GM21723 (cell line): ENCODE measurements around the gene MGMT.
A peak's percentile ranks its signal among the peaks of the same experiment; 100 is the strongest.

ENCODE experiments used
- ATAC-seq: cut with Tn5 transposase; IDR thresholded peaks from one replicate; pipeline ENCODE4 v1.9.1; 2021; ENCODE audit warnings: mild to moderate bottlenecking, moderate library complexity; ENCODE audit not compliant: unreplicated experiment

The MGMT gene

DNA sequence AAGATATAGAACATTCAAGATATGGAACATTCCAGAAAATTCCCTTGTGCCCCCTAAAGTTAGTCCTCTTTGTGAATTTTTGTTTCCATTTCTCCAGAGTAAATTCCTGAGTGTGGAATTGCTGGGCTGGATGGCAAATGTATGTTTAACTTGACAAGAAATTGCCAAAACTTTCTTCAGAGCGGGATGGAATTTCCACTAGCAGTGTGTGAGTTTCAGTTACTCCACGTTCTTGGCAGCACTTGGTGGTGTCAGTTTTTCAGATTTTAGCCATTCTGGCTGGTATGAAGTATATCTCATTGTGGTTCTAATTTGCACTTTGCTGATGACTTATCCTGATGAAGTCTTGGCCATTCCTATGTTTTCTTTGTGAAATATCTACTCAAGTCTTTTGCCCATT lies 71.2 kb downstream of the MGMT start:
- ATAC-seq, result no peak

DNA sequence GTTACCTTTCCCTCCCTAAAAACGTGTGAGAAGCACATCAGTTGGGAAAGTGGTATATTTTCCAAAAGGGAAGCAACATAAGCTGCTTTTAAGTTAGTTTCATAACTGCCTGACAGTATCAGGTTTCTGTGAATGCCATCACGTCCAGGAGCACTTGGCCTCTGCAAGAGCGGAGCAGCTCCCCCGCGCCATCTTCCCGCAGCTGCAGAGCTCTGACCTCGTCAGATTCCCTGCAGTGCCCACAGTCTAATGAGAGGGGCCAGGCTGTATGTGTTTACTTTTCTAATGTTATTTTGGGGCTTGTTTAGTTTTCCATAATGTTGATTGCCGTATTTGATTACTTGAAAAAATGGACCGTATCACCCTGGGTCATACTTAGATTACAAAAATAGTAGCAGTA lies 74.2 kb downstream of the MGMT start:
- no peak for ATAC-seq

DNA sequence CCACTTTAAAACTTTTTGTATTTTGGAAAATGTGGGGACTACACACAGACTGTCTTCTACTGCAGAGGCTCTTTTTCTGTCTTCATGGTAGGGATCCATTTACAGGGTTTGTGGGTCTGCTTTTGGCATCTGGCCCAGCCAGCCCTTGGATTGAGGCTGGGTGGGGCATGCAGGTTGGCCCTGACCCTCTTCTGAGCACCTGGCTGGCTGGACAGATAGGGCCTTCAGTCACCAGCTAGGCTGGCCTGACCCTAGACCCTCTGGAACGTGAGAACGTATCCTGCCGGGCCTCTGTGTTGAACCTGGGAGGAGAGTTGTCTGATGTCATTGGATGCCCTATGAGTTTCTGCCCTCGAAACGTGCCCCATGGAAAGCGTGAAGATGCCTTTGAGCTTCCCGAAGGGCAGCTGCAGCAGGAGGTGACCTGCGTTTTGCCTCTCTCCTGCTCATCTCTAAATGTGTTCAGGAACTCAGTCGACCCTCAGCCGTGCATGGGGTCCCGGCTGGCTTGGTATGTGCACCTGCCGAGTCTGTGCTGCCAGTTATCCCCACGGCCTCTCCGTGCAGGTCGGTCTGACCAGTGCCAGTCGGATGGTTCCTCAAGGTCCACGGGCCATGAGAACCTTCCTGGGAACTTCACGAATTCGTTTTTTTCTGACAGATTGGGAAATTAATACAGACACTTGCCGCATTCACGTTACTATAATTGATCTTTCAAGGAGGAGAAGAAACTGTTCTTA lies 74.9 kb downstream of the MGMT start:
- ATAC-seq, result no peak

DNA sequence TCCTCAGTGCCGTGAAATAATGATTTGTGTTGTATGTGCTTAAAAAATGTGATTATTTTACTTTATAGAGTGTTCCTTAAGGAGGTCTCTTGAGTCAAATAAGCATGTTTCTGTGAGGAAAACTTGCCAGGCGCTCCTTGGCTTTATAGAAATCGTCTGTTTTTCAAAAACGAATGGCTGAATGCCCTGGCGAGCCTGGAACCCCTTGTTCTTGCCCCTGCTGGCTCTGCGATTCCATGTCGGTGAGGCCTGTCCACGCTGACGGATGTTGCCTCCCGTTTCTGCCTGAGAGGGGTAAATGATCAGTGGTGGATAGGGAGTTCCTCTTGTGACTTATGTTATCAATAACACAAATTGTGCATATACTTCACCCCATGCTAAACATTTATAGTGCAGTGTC lies 75.5 kb downstream of the MGMT start:
- no peak for ATAC-seq

DNA sequence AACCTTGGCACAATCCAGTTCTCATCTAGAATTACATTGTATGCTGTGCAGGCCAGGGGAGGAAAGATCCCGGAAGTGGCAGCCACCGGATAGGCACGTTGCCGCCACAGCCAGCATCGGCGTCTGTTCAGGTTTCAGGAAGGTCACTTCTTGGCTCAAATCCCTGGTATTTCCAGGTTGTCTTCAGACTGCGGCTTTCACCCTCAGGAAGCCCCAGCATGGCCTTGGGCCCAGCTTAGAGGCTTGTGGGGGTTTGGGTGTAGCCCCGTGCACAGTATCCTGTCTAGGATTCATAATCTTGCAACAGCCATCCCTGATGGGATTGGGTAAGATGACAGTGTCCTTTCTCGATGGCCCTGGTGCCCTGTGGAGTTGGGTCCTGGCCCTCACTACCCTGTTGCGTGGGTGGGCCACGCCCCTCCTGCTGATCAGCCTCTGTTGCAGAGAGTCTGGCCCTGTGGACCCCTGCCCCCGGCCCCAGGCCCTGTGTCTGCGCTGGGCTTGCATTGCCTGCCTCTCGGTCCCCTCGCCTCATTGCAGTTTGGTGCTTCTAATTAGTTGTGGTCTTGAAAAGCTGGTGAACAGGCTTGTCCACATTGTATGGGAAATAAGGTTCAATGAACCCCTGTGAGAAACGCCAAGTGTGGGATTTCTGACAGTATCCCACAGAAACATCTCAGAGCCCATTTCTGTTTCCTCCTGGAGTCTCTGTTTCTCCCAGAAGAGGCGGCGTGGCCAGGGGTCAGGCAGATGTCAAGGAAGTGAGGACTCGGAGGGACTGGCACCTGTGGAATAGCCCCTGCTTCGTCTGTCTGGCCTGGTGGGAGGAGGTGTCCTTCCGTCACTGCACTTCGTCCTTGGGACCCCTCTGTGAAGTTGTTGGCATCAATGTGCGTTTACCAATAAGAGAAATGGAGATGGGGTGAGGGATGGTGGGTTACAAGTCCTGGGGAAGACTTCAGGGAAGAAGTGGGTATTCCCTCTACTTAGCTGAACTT lies 77.5 kb downstream of the MGMT start:
- no peak for ATAC-seq

DNA sequence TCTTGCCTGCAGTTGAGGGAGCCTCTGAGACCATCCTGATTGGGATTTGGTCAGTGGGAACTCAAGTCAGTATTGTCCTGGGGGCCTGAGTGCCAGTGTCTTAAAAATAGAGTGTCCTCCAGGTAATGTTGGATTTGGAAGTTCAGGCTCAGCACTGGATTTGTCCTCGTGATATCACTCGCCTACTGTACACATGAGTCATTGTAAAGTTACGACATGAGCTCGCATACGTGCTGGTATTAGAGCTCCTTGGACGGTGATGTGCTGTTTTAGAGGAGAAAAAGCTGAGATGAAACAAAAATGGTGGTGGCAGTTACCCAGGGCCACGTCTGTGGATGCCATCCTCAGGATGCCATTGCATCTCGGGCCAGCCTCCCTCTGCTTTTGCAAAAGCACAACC lies 78.2 kb downstream of the MGMT start:
- ATAC-seq, result no peak

DNA sequence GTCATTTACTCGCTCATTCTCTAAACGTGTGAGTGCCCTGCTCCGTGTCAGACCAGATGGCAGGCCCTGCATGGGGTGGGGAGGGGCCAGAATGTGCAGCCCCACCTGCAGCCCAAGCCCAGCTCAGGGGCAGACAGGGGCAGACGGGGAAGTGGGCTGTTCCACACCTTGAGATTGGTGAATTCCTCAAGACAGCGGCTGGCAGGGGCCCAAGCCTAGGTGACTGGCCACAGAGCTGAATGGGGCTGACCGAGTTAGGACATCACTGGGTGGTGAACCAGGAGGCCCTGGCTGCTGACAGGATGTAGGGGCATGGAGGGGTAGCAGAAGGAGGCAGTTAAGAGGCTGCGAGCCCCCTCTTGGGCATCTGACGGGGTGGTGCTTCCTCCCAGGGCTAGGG lies 79.1 kb downstream of the MGMT start:
- no peak for ATAC-seq

DNA sequence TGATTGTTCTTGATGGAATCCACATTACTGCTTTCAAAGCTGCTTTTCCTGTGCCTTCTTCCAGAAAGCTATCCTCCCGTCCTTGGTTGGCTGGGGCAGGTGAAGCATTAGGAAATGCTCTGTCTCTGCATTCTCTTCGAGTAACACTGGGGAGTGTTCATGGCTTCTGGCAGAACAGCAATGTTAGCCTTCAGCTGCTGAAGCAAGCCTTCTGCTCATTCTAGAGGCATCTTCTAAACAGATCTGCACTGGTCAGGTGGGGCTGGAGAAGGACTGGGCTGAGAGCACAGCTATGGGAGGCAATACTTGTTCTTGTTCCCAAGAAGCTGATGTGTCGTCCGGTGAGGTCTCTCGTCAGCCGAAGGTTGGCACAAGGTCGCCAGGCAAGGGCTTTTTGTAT lies 80.6 kb downstream of the MGMT start:
- no peak for ATAC-seq

DNA sequence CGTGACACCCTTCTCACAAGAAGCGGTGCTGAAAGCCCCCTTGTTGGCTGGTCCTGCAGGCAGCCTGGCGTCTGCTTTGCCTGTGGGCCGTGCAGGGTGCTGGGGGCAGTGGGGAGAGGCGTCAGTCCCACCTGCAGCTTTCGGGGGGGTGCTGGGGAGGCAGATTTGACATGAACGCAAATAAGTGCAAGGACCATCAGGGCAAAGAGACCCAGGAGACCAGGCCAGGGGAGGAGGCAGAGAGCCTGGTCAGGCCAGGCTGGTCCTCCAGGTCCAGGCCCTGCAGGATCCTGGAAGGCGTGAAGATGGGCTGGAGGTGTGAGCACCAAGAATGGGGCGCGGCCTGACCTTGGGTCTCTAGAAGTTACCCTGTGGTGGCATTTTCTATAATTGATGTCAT lies 81.6 kb downstream of the MGMT start:
- no peak for ATAC-seq

DNA sequence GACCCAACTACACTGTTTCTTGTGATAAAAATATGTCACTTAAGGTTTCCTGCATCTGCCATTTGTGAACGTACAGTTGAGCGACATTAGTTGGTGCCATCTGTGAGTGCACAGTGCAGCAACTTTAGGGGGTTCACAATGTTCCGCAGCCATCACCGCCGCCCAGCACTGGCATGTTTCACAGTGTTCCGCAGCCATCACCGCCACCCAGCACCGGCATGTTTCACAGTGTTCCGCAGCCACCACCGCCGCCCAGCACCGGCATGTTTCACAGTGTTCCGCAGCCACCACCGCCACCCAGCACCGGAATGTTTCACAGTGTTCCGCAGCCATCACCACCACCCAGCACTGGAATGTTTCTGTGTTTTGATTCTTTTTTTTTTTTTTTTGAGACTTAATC lies 83.0 kb downstream of the MGMT start:
- no peak for ATAC-seq

DNA sequence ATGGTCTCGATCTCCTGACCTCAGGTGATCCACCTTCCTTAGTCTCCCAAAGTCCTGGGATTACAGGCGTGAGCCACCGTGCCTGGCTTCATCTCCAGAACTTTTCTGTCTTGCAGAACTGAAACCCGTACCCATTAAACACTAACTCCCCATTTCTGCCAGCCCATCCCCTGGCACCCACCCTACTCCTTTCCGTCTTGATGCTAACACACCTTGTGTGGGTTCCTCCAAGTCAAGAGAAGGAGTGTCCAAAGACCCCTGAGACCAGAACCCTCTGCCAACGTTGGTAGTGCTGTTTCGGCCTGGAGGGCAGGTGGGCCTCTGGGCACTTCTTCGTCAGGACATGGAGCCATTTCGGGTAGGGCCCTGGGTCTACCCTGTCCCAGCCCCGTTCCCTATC lies 83.6 kb downstream of the MGMT start:
- no peak for ATAC-seq

DNA sequence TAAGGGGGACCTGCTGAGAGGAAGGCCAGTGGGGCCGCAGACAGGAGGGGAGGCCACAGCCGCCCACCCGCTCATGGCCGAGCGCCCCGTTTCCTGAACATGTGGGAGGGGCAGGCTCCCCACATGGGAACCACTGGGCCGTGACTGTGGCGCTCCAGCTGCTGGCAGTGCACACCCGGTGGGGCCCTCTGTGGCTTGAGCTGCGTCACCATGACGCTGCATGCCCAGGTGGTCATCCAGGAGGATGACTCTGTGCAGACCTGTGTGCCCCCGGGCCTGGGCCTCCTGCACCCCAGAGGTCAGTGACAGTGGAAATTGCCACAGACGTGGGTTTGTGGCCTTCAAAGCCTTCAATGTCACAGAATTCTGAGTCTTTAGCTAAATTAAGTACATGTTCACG lies 85.1 kb downstream of the MGMT start:
- peak; percentile 84 for ATAC-seq

DNA sequence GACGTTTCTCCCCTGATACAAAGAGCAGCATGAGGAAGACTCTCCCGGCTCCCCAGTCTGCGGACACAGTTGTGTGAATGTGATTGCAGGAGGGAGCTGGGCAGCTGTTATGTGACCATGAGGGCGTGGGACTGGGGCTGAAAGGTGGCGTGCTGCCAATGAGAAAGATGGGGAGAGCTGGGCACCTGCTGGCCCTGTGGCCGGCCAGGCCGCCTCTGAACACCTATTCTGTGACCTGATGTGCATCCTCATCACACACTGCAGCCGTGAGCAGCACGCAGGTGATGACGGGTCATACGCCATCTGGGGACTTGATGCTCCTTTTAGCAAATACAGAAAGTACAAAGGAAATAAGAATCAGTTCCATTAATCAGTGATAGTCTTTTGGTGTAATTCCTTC lies 86.9 kb downstream of the MGMT start:
- no peak for ATAC-seq

DNA sequence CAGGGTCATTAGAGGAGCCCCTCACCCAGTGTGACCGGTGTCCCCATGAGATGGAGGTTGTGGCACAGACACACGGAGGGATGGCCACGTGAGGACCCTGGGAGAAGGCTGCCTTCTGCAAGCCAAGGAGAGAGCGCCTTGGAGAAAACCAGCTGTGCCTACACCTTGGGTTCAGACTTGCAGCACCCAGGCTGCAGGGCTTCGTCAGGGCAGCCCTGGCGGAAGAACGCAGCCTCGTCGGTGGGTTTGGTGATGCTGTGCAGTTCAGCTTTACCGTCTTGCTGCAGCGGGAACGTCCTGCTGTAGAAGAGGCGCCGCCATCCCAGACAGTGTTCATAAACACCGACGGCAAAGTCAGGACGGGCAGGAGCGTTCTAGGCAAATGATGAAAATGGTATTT lies 89.3 kb downstream of the MGMT start:
- ATAC-seq, result no peak

DNA sequence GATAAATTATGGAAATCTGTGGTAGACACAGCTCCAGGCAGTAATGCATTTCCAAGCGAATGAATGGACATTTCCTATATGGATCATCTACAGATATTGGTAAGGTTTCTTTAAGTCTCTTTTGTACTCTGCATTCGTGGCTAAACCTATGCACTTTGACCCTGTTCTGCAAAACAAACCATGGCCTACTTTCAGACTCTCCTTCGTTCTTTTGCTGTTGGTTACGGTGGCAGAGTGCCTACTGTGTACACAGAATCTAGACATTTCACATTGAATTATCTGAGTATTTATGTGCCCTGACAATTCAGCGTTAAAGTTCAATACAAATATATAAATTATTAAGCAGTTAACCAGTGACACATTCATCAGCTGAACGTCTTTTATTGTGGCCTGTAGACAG lies 93.3 kb downstream of the MGMT start:
- no peak for ATAC-seq

DNA sequence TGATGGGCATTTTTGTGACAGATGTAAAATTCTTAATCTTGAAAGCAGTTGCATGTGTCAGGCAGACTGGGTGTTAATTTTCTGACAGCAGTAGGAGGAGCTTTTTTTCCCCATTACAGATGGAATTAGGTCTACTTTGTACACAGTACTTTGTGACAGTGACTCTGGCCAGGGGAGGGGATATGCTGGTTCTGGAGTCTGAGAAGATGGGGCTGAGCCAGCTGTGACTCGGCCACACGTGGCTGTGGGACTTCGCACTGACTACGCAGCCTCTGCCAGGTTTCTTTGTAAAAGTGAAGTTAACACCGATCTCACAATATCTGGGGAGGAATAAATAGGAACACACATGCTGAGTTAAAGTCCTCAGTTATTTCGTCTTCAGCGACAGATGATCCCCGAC lies 95.4 kb downstream of the MGMT start:
- no peak for ATAC-seq

DNA sequence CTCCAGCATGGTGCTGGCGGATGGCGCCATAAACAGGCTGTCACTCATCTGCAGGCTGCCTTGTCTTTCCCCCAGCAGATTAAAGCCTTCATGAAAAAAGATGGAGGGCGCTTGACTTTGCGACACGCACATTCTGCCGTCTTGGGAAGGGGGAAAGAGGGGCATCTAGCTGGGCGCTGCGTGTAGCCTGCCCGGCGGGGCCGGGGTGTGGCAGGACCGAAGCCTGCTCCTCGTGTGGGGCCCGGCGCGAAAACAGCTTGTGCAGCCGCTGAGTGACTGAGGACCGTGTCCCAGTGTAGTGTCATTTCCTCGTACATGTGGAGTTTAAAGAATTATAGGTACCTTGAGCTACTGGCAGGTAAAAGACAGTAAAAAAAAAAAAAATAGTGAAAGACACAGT lies 97.9 kb downstream of the MGMT start:
- ATAC-seq, result no peak

DNA sequence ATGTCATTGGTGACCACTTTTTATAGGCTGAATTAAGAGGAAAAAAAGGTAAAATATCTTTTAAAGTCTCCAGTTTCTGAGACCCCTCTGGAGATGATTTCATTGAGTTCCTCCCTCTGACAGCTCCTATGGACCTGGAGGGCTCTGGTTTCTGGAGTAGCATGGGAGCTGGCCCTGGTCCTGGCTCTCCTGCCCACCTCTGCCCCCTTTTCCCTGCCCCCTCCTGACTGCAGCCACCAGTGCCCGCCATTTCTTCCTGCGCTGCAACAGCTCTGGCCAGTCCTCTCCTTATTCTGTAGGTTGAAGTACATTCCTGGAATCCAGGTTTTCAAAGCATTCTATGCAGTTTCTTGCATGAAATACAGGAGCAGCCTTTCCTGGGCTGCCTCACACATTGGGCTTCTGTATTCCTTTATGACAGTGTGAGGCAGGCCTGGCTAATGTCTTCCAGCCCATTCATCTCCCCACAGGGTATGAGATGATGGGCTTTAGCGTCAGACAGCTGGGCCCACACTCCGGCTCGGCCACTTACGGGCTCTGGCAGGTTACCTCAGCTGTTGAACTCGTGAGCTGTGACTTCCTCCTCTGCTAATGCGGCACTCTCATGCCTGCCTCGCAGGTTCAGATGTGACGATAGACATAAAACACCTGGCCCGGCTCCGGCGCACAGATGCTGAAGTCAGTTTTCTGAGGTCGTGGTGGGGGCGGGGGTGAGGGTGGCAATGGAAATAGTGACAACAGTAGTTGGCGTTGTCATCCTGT lies 101.7 kb downstream of the MGMT start:
- ATAC-seq, result no peak

DNA sequence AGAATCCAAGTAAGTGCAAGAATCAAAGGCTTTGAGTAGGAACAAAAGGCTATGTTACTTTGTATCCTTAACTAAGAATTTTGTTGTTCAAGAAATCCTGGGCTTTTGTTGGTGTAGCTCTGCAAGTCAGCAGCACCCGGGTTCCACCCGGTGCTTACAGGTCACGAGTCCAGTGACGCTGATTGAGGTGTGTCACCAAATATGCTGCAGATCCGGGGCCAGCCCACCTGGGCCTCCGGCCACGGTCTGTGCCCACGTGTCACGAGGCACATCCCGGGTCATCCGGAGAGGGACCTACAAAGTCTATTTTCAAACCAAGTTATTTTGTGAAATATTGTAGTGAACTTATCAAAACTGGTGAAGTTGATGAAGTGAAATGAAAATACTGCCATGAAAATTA lies 103.1 kb downstream of the MGMT start:
- no peak for ATAC-seq

DNA sequence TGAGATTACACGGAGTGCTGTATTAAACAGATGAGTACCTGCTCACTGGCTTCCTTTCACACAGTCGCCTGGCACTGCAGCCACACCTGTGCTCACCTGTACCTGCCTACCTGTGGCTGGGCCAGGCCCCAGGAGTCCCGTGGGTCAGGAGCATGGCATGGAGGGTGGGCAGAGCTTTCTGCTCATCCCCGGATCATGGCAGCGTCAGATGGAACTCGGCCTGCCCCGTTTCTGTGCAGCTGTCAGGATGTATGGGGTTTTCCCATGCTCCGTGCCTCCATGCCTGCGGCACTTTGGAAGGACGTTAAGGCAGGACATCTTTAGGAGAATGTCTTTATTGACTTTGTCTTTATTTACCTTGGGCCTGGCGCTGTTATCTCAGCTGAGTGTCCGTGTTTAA lies 112.2 kb downstream of the MGMT start:
- ATAC-seq, result no peak

DNA sequence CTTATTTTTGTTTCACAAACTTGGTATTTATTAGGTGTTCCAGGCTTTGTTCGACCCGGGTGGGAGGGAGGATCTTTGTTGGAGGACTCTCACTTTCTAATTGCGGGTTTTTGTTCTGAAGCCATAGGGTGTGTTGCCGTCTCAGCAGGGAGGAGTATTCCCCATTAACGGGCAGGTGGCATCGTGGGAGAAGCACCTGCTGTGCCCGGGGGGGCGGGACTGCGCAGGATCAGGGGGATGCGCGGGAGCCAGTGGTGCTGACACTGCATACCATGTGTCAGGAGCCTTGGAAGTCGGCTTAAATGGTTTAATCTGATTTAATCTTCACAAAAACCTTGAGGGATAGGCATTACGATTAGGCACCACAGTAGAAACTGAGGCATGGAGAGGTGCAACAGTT lies 113.0 kb downstream of the MGMT start:
- no peak for ATAC-seq

DNA sequence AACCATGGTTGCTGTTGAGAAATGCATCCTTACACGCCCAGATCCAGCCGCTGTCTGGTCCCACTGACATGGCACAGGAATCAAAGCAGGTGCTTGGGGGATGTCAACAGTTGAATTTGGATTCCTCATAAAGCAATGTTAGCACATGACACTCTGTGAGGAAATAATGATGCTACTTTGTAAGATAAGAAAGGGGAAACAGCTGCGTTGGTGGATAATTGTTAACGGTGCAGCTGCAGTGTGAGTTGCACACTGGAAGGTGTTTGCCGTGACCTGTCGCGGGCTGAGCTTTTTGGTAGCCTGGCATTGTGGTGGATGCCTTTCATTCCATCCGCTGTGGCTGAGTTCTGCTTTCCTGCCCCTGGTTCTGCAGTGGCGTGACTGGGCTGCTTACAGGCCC lies 113.9 kb downstream of the MGMT start:
- ATAC-seq, result no peak
